HG03378 (cell line): ENCODE measurements around the gene GPR78.

Source experiments
- ATAC-seq: cut with Tn5 transposase; IDR thresholded peaks from one replicate; pipeline ENCODE4 v1.9.1; 2021; ENCODE audit warnings: mild to moderate bottlenecking, moderate library complexity; ENCODE audit not compliant: unreplicated experiment

The GPR78 gene

GRCh38 chr4:8546766-8547107 lies 33.5 kb upstream of the GPR78 start:
- ATAC-seq = no peak

GRCh38 chr4:8547108-8547911 lies 32.9 kb upstream of the GPR78 start:
- ATAC-seq = no peak

- no peak for ATAC-seq
These were observed 32.1 kb upstream of the GPR78 start for GRCh38 chr4:8547912-8548730.

- ATAC-seq = no peak
These were observed 31.4 kb upstream of the GPR78 start for GRCh38 chr4:8548731-8549351.

GRCh38 chr4:8549352-8549931 lies 30.8 kb upstream of the GPR78 start:
- ATAC-seq = no peak

- ATAC-seq = no peak
These were observed 29.5 kb upstream of the GPR78 start for GRCh38 chr4:8550691-8551090.

- no peak for ATAC-seq
These were observed 28.2 kb upstream of the GPR78 start for GRCh38 chr4:8552024-8552423.

GRCh38 chr4:8552581-8553205 lies 27.5 kb upstream of the GPR78 start:
- ATAC-seq = no peak

GRCh38 chr4:8553216-8553615 lies 27.0 kb upstream of the GPR78 start:
- no peak for ATAC-seq

GRCh38 chr4:8553991-8554405 lies 26.2 kb upstream of the GPR78 start:
- no peak for ATAC-seq

- no peak for ATAC-seq
These were observed 25.6 kb upstream of the GPR78 start for GRCh38 chr4:8554555-8555100.

- no peak for ATAC-seq
These were observed 24.5 kb upstream of the GPR78 start for GRCh38 chr4:8555716-8556115.

GRCh38 chr4:8556341-8557150 lies 23.6 kb upstream of the GPR78 start:
- no peak for ATAC-seq

- ATAC-seq = no peak
These were observed 22.8 kb upstream of the GPR78 start for GRCh38 chr4:8557151-8558076.

- ATAC-seq = no peak
These were observed 21.9 kb upstream of the GPR78 start for GRCh38 chr4:8558080-8558960.

- ATAC-seq = no peak
These were observed 21.2 kb upstream of the GPR78 start for GRCh38 chr4:8559011-8559410.

- ATAC-seq = no peak
These were observed 20.5 kb upstream of the GPR78 start for GRCh38 chr4:8559524-8560264.
